Left cardiac atrium (tissue), 4 donors: ENCODE data around the gene RECQL. TPM values are rescaled to one million over a fixed set of nuclear protein-coding genes. Genes with fewer than 3 reads are reported as not detected.

Experiments used
- ATAC-seq, 2 donors: fragments of 200-7000 bp; cut with Tn5 transposase; one replicate each; pipeline ENCODE4 v1.9.1; 2020; ENCODE audit warnings: mild to moderate bottlenecking in 2 of 2, moderate library complexity in 2 of 2
- DNase-seq: peaks from one replicate; pipeline ENCODE4 v3.0.0-alpha.2; 2020
- intact Hi-C, 2 donors: fragments of 100-400 bp; cut with DNase I; formaldehyde crosslinking; loops; one replicate each; pipeline versions ENCODE4 v1.14.1 to v1.15.1; 2022 to 2023
- long read RNA-seq: library from polyadenylated mRNA; unstranded; transcript quantifications from one replicate; pipeline ENCODE4 v2.0.0, GENCODE V29; 2021
- total RNA-seq, 2 donors: library from RNA; stranded (reverse); fragmentation: NEBNext Ultra II Directional; extraction: Animal tissue kit (Norgen Biotek cat#: 25700); gene quantifications; one replicate each; pipeline ENCODE4 v1.2.1, GENCODE V29; 2021
- donor health status: DM: no; HTN: yes; CAD: no.
- donor health status: DM: no; HTN: yes; CAD: no; lungs with severe emphysema.
- donor health status: DM: yes; HTN: yes; CAD: no.
- donor health status: Dilated cardiomyopathy.

The RECQL gene, protein sequence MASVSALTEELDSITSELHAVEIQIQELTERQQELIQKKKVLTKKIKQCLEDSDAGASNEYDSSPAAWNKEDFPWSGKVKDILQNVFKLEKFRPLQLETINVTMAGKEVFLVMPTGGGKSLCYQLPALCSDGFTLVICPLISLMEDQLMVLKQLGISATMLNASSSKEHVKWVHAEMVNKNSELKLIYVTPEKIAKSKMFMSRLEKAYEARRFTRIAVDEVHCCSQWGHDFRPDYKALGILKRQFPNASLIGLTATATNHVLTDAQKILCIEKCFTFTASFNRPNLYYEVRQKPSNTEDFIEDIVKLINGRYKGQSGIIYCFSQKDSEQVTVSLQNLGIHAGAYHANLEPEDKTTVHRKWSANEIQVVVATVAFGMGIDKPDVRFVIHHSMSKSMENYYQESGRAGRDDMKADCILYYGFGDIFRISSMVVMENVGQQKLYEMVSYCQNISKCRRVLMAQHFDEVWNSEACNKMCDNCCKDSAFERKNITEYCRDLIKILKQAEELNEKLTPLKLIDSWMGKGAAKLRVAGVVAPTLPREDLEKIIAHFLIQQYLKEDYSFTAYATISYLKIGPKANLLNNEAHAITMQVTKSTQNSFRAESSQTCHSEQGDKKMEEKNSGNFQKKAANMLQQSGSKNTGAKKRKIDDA
- 10 to 100 TPM; 19.9 to 23.9 TPM for total RNA-seq
- long read RNA-seq, transcript RECQL-204 (15 exons, 3,702 nt) = major isoform, 18 of 42 reads
- long read RNA-seq, transcript RECQL-203 (16 exons, 2,572 nt) = minor isoform, 7 of 42 reads
- long read RNA-seq, partial matches to known transcripts = 0 of 42 reads
- long read RNA-seq, other reads (novel, unspliced or antisense) = 17 of 42 reads

DNA sequence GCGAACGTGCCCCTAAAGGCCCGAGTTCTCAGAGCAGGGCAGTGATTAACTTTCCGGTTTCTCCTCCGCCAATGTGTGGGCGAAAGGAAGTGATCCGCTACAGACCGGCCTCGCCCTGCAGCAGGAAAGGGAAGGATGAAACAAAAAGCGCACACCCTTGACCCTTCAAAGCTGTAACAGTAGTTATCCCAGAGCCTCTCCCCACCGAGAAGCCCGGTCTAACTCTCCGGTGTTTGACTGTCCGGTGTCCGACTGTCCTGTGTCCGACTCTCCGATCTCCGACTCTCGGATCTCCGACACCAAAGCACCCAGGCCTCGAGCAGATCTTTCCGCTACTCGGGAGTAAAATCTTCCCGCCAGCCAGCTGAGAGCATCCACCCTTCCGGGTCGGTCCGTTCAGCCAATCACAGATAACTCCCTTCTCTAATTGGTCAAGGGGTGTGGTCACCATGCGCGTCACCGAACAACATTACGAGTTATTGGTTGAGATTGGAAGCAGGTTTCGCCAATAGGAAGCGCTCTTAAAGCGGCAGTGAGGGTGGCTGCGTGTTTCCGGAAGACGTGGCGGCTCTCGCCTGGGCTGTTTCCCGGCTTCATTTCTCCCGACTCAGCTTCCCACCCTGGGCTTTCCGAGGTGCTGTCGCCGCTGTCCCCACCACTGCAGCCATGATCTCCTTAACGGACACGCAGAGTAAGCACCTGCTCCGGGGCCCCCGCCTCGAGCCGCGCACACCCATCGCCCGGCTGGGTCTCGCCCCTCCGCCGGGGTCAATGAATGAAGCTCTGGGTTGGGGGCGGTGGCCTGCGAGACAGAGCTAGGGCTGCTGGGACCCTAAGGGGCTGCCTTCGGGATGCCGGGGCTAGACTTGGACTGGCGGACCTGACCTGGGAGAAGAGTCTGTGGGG, at the start of gene RECQL, which contains the start of gene GOLT1B:
Gene RECQL, minus strand, starts transcription at position 378 of the 906 bp plus-strand sequence. CDS start 2,065 bp downstream, outside the sequence.
Gene GOLT1B, plus strand, starts transcription at position 532 of the 906 bp plus-strand sequence. Its CDS starts 135 bp downstream, at position 667.
- DNase-seq (peak; percentile 93), ATAC-seq (peak; percentile 99 to 100)
- intact Hi-C loops = loop anchor here in 1 of 2 donors (2.0 kb wide), 1 partner anchor 179 kb away; no protein-coding TSS in a partner anchor

DNA sequence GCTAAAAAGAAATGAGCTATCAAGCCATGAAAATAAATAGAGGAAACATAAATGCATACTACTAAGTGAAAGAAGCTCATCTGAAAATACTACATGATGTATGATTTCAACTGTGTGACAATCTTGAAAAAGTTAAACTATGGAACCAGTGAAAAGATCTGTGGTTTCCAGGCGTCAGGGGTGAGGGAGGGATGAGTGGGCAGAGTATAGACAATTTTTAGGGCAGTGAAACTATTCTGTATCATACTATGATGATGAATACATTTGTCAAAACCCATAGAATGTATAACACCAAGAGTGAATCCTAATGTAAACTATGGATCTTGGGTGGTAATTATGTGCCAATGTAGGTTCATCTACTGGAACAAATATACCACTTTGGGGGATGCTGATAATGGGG, 46.0 kb upstream of the RECQL start:
- intact Hi-C loops = no loop called here
- ATAC-seq = no peak
- DNase-seq = no peak

DNA sequence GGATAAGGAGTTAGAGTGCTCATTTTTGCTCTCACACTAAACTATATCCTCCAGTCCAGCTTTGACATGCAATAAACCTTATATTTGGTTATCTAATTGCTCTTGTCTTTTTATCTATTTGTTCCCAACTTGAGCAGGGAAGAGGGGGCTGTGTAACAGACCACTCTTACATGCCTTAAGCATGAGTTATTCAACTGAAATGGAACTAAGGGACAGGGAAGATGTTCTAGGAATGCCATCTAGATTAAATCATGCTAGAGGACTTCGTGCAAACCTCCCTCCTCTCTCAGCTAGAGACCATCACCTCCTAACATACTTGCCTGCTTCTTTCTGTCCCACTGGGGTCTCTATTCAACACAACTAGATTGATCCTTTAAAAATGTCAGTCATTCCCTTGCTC, 45.3 kb upstream of the RECQL start:
- DNase-seq = no peak
- ATAC-seq = no peak
- intact Hi-C loops = no loop called here

DNA sequence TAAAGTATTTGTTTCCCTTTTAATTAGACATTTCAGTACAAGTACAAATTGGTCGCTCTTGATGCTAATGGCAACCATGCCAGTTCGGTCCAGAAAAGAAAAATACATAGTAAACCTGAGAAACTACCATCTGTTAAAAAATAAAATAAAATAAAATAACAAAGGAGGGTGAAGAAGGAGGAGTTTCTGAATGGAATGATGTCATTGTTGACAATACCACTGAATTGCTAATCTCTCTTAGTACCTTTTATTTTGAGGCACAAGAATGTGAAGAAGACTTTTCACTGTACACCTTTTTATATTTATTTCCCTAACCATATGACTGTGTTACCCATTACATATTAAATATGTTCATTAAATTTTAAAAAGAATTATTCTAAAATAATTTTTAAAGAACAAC, 44.1 kb upstream of the RECQL start:
- intact Hi-C loops = no loop called here
- ATAC-seq = no peak
- DNase-seq = no peak

DNA sequence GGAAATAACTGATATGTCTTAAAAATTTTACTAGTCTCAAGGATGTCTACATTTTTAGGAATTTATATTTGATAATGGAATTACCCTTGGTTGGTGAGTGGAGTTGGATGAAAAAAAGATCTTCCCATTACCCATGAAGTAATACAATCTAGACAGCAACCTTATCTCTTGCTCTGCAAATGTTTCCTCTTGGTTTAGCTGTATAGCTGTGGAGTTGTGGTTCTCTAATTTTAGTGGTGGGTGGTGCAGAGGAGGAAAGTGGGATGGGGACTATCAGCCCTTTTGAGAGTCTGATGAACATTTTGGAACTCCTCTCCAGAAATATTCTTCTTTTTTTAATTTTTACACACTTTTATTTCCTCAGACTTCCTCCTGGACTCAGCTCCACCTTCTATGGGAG, 41.7 kb upstream of the RECQL start:
- DNase-seq (no peak), ATAC-seq (no peak)
- intact Hi-C loops = no loop called here

DNA sequence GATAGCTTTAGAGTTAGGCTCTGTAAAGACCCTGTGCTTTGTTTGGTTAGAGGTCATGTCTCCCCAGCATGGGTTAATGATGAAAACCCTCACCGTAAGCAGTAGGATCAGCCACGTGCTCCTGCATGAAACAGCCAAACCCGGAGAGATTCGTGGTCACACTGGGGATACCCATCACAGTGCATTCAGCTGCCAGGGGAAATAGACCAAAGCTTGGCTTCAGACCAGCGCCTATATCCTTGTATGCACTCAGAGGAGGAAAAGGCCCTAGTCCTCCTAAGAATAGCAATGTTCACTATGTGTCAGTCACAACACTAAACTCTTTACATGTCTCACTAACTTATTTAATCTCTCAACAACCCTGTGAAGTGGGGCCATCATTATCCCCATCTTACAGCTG, 41.0 kb upstream of the RECQL start:
- ATAC-seq (no peak), DNase-seq (no peak)
- intact Hi-C loops = no loop called here

DNA sequence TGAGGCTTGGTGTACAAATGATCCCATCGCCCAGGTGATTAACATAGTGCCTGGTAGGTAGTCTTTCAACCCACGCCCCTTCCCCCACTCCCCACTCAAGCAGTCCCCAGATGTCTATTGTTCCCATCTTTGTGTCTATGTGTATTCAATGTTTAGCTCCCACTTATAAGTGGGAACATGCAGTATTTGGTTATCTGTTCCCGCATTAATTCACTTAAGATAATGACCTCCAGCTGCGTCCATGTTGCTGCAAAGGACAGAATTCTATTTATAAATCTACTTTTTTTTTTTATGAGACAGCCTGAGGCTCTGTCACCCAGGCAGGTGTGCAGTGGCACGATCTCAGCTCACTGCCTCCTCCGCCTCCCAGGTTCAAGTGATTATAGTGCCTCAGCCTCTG, 40.3 kb upstream of the RECQL start:
- no peak for ATAC-seq
- DNase-seq = no peak
- intact Hi-C loops = no loop called here

DNA sequence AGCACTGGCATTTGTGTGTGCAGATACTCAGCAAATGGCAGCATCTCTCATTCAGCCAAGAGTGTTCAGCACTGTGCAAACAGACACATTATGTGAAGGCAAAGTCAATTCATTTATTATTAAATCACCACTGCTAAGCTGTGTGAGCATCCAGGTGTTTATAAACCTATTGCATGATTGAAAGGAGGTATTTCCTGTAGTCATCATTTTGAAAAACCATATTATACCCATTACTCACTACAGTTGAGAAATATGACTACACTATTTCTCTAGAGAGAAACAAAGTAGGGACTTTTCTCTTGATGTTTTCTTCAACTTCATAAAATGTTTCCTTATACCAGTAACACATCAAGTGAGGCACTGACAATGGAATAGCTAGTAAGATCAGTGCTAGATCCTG, 38.4 kb upstream of the RECQL start:
- no peak for DNase-seq
- intact Hi-C loops = no loop called here
- ATAC-seq = no peak

DNA sequence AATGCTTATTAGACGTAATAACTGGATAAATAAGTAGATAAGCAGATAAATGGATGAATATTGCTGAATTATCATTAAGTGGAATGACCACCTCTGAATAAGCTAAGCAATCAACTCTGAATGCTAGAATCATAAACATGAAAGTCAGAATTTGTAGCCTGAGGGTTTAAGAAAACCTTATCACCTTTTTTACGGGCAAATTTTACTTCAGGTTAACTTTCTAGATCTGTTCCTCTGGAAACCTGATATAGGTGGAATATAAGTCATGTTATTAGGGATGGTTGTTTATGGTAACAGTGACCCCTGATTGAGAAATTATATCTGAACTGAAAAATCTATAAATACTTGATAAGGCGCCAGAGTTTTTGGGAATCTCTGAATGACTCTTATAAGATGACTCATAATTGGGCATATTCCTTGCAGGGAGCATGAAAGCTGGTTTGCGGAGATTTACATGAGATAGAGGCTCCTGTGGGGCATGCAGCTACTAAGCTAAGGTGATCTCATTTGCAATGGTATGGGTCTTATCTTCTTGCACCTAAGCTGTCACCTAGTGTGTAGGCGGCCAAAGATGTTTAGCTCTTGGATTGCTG, 36.7 kb upstream of the RECQL start:
- intact Hi-C loops = no loop called here
- no peak for DNase-seq
- ATAC-seq = no peak

DNA sequence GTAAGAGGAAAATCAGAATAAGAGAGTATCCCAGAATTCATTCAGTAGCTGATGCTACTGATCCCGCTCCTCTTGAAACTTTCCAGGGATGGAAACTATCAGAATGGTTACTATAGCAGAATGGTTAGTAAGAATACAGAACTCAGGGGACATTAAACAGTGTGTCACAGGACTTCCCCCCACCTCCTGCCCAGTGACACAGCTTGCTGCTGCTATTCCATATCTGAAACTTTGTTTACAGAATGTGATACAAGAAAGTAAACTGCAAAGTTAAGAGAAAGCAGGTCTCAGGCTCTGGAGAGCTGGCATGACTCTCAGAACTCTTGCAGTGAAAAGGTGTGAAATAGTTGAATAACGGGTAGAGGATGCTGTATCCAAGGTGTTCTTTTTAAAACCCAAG, 28.0 kb upstream of the RECQL start:
- ATAC-seq (no peak), DNase-seq (no peak)
- intact Hi-C loops = no loop called here

DNA sequence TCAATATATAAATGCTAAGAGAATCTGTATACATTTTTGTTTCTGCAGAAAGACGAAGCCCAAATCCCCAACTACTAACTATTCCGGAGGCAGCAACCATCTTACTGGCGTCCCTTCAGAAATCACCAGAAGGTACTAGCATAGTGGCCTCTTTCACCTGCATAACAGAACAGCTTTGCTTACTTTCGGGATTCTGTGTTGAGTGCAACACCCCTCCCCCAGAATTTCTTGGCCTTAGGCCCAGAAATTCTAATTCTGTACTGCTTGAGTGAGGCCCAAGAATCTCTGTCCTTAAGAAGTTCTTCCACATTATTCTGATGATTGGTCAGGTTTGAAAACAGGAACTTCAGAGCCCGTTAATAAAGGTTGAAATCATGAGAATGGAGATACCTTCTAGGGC, 27.5 kb upstream of the RECQL start:
- DNase-seq = no peak
- intact Hi-C loops = no loop called here
- ATAC-seq = peak; percentile 57 to 58

DNA sequence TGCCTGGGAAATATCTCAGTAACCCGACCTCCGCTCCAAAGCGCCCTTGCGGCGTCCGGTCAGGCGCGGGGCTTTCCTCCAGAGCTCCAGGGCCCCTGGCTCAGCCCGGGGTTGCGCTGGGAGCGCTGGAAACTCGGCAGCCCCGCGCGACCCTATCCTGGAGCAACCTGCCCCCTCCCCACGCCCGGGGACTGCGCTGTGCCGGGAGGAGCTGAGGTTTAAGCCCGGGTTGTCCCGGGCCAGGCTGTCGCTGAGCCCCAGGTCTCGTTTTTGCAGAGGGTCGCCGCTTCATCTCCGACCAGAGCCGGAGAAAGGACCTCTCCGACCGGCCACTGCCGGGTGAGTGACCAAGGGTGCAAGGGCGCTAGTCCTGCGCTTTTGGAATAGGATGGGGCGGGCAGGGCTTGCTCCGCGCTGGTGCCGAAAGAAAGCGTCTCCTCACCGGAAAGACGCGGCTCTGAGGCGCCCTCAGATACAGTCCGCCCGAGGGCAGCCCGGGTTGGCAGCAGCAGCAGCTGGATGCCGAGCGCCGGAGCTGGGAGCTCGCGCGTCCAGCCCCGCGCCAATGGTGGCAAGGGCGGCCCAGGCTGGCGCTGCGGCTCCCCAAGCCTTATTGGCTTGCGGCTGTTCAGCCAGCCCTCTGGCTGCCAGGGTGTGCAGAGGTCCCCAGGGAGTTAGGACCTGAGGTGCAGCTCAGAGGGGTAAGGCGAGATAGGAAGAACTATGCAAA, 26.2 kb upstream of the RECQL start:
- intact Hi-C loops = no loop called here
- ATAC-seq (peak; percentile 95 to 97), DNase-seq (peak; percentile 63)

DNA sequence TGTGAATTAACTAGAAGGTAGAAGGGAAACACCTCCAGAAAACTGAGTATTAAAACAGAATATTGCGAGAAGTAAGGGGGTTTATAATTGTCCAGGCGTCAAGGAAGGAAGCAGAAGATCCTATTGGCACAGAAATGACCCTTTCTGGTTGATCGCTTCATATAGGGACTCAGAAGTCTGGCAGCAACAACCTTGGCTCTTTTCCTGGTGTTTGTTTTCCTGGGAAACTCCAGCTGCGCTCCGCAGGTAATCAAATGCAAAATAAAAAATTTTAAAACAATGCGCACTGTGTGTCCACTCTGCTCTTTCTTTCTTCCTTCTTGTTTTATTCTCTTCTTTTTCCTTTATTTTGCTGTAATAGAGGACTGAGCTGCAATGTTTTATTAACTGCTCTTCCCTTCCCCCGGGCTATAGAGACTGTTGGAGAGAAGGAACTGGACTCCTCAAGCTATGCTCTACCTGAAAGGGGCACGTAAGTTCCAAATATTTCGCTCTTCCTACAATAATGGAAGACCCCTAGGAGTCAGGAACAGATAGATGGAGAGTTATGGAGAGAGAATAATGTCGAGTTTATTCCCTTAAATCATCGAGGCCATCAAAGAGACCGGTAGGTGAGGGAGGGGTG, 25.4 kb upstream of the RECQL start:
- ATAC-seq (no peak), DNase-seq (no peak)
- intact Hi-C loops = no loop called here

DNA sequence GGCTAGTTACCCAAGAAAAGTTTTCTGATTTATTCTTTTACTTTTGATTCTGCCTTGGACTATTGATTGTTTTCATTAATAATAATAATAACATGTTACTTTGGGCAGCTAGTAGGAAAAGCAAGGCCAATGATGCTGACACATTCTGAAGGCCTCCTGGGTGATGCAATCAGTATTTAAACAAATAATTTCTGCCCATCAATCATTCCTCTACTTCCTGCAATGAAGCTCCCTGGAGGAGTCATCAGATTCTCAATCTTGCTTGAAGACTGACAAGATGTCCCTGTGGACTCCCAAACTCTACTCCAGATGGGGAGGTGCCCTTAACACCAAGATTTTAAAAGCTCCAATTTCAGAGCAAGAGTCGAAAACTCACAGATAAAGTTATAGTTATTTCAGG, 24.6 kb upstream of the RECQL start, which contains the start of gene SPX:
Gene SPX, plus strand, starts transcription at position 244 of the 400 bp plus-strand sequence. CDS start 177 bp downstream, outside the sequence.
- intact Hi-C loops = no loop called here
- ATAC-seq (no peak), DNase-seq (no peak)

DNA sequence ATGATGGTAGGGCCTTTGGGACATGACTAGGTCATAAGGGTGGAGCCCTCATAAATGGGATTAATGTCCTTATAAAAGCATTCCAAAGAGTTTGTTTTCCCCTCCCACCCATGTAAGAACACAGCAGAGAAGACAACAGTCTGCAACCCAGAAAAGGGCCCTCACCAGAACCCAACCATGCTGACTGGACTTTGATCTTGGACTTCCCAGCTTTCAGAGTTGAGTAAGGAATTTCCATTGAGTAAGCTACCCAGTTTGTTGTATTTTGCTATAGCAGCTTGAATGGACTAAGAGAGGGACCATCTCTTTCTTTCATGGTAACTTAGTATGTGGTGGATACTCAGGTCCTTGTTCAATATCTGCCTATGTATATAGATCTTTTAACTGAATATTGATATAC, 21.7 kb upstream of the RECQL start:
- DNase-seq (no peak), ATAC-seq (no peak)
- intact Hi-C loops = no loop called here

DNA sequence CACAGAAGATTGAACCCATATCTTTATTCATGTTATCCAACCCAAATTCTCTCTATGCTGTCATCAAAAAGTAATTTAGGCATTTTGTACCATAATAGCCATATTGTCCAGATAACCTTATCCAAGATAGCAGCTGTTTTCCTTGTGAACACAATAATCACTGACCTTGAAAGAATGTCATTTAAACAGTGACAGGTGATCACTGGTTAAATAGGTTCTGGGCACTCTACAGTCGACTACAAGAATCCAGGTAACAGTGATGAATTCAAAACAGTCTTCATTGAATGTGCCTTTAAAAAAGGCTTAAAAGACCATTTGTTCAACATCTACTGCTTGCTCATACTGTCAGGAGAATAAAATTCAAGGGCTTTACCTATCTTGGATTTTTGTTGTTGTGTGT, 20.1 kb upstream of the RECQL start:
- ATAC-seq (no peak), DNase-seq (no peak)
- intact Hi-C loops = no loop called here

DNA sequence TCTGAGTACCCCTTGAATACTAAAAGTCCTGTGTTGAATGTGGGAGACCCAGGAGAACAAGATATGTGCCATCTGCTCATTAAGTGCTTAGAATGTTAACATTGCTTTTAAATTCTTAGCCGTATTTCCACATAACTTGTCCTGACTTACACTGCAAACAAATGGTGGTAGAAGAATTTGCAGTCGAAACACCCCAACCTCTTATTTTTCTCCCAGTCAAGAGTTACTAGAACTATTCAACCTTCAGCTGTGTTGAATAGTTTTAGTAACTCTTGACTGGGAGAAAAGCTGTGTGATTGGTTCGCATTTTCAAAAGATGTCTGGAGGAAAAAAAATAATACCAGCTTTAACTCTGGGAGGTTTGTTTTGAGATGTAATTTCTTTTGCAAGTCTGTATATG, 17.0 kb upstream of the RECQL start:
- DNase-seq (no peak), ATAC-seq (no peak)
- intact Hi-C loops = no loop called here

DNA sequence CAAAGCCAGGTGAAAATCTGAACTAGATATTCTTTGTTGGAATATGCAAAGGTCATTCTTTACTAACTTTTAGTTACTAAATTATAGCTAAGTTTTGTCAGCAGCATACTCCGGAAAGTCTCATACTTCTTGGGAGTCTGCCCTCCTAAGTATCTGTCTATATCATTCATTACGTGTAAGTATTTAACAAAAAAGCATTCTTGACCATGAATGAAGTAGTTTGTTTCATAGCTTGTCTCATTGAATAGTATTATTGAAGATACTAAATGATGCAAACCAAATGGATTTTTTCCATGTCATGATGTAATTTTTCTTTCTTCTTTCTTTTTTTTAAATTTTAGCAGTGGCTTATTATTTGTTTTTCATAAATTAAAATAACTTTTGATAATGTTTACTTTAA, 14.8 kb upstream of the RECQL start:
- DNase-seq (no peak), ATAC-seq (no peak)
- intact Hi-C loops = no loop called here
